Stimulated activated CD4-positive, alpha-beta T cell treated with anti-CD3 and anti-CD28 coated beads, Interleukin-4, amount 100 ng/mL, for 48 hours (primary cell): Measurements from ENCODE around the gene SMAD9.

Source experiments
- DNase-seq, 2 donors: peaks; one replicate each; pipeline ENCODE4 v3.0.0-alpha.2; 2020; ENCODE audit warnings: low read depth in 2 of 2

The SMAD9 gene

DNA sequence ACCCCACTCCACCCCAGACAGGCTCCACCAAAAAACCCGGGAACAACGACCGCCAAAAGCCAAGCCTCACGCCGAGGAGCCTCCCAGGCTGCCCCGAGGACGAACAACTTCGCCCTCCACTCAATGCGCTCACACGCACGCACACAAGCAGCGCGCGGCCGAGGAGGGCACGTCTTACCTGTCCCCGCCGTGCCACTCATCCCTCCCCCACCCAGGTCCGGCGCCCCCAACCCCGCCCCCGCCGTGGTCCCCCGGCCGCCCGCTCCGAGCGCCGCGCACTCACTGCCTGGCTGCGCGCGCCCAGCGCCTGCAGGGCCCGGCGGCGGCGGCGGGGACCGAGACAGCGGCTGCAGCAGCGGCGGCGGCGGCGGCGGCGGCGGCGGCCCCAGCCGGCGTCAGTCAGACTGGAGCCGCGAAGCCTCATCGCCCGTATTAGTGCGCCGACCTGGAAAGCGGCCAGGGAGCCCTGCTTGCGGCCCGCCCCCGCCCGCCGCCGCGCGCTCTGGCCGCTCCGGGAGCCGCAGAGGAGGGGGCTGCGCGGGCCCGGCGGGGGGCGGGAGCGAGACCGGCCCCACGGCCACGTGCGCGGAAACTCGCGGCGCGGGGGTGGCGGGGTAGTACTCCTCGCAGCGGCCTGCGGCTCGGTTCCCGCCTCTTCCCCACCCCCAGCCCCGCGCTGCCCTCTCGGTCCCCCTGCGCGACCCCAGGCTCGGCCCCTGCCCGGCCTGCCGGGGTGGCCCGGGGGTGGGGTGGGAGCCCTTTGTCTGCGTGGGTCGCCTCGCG is at the start of gene SMAD9:
Gene SMAD9, minus strand, starts transcription at position 406 of the 783 bp plus-strand sequence. CDS start 40,549 bp downstream, outside the sequence.
- DNase-seq, result peak in 1 of 2 donors; percentile 16

GRCh38 chr13:36966404-36966803 is 46.4 kb upstream of the SMAD9 start:
- no peak for DNase-seq

DNA sequence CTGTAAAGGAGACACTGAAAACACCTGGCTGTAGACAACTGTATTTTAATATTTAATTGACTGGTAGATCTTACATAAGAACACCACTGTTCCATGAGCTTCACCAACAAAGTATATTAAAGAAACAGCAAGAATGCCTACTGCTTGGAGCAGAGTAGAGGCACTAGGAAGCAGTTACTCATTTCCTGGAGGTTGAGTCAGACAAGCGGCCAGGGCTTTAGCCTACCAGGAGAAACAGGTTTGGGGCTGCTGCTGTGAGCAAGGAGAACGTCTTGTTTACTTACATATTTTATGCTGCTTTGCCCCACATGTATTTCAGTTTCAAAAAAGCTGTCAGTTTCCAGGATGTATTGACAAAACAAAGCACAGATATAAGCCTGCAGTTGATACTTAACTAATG is 45.7 kb upstream of the SMAD9 start:
- DNase-seq, result peak in 1 of 2 donors; percentile 1

GRCh38 chr13:36959456-36960116 is 39.5 kb upstream of the SMAD9 start:
- no peak for DNase-seq

DNA sequence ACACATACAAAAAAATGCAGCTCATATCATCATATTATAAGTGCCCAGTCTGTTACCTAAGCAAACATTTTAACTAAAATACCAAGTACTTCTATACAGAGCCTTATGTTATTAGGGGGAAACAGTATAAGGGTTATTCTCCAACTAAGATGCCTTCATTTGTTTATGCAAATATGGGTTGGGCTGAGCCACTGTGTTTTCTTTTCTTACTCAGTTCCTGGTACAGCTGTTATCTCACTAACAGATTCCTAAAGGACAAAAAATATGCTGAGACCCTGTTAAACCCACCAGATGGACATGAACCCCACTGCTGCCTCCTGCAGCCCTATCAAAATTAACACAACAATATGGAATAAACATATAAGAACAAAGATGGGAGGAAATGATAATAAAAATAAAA is 34.5 kb upstream of the SMAD9 start:
- DNase-seq, result no peak

GRCh38 chr13:36950920-36951319 is 30.9 kb upstream of the SMAD9 start:
- DNase-seq, result no peak

- DNase-seq, result no peak
These were observed 30.3 kb upstream of the SMAD9 start for GRCh38 chr13:36950330-36950729.

DNA sequence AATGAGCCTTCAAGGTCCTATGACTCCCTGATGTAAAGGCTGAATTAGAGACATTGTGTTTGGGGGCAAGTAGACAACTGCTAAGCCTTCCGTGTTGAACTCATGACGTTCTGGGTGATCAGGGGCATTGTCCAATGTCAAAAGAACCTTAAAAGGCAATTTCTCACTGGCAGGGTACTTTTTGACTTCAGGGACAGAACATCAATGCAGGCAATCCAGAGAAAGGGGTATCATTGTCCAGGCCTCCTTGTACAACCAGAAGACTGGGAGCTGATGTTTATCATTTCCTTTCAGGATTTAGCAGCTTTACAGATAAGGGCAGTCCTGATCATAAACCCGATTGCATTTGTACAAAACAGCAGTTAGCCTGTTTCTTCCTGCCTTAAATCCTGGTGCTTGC is 25.0 kb upstream of the SMAD9 start:
- no peak for DNase-seq

DNA sequence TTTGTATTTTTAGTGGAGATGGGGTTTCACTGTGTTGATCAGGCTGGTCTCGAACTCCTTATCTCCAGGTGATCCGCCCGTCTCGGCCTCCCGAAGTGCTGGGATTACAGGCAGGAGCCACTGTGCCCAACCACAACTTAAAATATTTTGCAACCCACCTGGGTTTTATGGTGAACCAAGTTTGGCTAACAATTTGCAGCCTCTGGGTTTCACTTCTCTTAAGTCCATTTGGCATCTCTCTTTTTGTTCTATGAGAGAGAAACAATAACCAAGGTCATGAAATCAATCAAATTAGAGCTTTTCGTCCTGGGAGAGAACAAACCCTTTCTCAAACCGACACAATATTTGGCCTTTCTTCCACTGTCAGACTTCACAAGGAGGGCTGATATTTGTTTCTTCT is 5.6 kb upstream of the SMAD9 start:
- no peak for DNase-seq

GRCh38 chr13:36924001-36924400 is 4.0 kb upstream of the SMAD9 start:
- DNase-seq, result no peak

GRCh38 chr13:36921631-36922301 is 1.7 kb upstream of the SMAD9 start:
- no peak for DNase-seq

- DNase-seq, result no peak
These were observed 663 bp upstream of the SMAD9 start for GRCh38 chr13:36920616-36921185.

GRCh38 chr13:36919171-36919832 is 736 bp downstream of the SMAD9 start:
- no peak for DNase-seq

DNA sequence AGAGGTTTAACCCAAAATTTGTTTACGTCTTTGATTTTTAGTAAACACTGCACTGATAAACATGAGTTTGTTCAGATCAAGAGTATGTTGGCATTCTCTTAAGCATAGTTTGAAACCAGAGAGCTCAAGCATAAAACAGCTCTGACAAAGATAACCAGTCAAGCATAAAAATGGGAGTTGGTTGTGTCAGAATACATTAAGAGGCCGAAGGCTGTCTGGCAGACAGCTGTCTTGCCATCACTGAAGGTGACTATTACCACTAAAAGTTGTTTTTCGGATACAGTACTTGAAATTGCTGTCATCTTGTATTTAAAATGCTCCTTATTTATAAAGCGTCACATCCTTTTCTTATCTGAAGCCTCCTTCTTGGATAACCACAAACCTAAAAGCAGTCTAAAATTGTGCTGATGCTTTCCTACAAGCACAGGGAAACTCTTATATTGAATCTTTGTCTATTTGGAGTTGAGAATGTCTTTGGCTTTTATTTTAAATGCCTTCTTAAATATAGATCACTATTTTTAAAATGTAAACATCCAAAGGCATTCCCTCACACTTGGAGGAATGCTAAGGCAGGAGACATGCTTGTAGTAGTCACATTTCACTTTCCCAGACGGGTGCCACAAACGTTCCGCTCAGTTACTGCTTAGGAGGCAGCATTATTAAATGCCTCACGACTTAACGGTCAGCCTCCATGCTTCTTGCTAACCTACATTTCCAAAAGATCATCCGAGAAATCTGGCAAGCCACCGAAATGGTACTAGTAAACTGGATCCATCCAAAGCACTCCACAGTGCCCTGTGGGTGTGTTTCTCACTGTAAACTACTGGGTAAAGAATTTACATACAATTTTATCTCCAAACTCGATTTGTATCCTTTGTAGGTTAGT is 1.5 kb downstream of the SMAD9 start:
- DNase-seq, result no peak

- DNase-seq, result no peak
These were observed 2.7 kb downstream of the SMAD9 start for GRCh38 chr13:36917311-36917710.

DNA sequence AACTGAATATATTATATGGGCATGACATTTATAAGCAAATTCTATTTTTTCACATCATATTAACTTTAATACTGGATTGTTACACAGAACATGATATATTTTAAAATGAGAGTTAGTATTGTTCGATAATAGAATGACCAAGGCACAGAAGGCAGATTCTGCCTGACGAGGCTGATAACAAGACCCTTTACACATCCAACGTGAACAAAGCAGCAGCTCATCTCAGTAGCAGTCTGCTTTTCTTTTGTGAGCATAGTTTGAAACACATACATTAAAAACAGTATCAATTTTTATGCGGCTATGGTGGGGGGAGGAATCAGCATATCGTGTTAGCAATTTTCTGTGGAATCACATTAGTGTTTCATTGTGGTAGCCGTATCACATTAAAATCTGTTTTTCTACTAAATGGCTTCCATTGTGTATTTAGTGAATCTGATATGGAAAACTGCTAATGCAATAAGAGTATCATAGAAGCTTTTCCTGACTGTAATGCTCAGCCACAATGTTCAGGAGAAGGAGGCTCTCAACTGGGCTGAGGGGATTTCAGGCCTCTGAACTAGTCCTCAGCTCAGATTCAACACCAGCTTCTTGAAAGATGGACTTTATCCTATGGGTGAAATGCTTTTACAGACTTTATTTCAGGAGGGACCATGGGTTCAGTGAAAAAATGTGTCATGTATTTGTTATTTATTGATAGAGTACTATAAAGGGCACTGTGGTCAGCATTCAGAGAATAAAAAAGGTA is 4.0 kb downstream of the SMAD9 start:
- DNase-seq, result no peak

GRCh38 chr13:36915106-36915505 is 4.9 kb downstream of the SMAD9 start:
- no peak for DNase-seq

- no peak for DNase-seq
These were observed 5.4 kb downstream of the SMAD9 start for GRCh38 chr13:36914648-36915047.

DNA sequence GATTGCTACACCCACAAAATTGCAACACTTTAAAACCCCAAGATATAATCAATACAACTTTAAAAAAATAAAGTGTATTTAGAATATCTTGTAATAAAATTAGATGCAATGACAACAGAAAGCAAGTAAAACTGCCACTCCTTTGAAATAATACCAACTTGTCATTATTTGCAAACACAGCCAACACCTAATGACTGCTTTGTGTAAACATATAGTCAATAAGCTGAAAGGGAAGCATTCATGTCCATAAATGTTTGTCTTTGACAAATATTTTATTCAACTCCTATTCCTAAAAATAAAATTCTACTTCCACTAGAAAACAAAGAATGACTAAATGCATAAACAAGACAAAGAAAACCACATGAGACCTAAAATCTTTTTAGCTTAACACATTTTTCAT is 6.6 kb downstream of the SMAD9 start:
- no peak for DNase-seq

- DNase-seq, result no peak
These were observed 7.1 kb downstream of the SMAD9 start for GRCh38 chr13:36912973-36913372.
